HG03571 (cell line): Measurements from ENCODE around the gene CYB5RL.

Experiments used
- ATAC-seq: cut with Tn5 transposase; IDR thresholded peaks from one replicate; pipeline ENCODE4 v1.9.1; 2021; ENCODE audit not compliant: unreplicated experiment

CYB5RL gene

GRCh38 chr1:54160351-54160750, 39.5 kb downstream of the CYB5RL start:
- no peak for ATAC-seq

GRCh38 chr1:54159733-54160316, 40.0 kb downstream of the CYB5RL start:
- ATAC-seq: no peak

DNA sequence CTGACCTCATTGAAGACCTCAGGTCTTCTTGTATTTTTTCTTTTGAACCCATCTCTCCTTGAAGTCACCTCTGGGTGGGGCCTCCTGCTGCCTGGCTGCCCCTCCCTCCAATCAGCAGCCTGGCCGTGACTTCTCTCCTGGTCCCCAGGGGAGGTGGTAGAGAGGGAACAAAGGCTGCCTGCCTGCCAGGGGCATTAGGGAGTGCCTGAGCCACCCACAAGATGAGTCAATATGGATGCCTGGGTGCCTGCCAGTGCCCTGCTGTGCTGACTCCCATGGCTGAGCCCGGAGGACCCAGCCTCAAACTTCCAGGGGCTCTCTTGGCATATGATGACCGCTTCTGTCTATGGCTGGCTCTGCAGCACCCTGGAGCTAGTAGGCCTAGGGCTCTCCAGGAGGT, 41.8 kb downstream of the CYB5RL start:
- ATAC-seq: no peak

DNA sequence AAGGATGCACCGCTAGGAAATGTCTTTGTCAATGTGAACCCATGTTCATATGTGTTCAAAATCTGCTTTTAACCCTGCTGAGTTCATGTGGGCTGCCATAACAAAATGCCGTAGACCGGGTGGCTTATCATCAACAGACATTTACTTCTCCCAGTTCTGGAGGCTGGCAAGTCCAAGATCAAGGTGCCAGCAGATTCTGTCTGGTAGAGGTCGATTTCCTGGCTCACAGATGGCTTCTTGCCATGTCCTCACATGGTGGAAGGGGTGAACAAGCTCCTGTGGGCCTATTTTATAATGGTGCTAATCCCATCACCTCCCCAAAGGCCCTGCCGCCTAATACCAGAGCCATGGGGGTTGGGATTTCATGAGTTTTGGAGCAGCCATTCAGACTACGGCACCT, 42.4 kb downstream of the CYB5RL start:
- ATAC-seq: no peak

GRCh38 chr1:54156986-54157385, 42.8 kb downstream of the CYB5RL start:
- no peak for ATAC-seq

GRCh38 chr1:54156201-54156600, 43.6 kb downstream of the CYB5RL start:
- ATAC-seq: no peak

DNA sequence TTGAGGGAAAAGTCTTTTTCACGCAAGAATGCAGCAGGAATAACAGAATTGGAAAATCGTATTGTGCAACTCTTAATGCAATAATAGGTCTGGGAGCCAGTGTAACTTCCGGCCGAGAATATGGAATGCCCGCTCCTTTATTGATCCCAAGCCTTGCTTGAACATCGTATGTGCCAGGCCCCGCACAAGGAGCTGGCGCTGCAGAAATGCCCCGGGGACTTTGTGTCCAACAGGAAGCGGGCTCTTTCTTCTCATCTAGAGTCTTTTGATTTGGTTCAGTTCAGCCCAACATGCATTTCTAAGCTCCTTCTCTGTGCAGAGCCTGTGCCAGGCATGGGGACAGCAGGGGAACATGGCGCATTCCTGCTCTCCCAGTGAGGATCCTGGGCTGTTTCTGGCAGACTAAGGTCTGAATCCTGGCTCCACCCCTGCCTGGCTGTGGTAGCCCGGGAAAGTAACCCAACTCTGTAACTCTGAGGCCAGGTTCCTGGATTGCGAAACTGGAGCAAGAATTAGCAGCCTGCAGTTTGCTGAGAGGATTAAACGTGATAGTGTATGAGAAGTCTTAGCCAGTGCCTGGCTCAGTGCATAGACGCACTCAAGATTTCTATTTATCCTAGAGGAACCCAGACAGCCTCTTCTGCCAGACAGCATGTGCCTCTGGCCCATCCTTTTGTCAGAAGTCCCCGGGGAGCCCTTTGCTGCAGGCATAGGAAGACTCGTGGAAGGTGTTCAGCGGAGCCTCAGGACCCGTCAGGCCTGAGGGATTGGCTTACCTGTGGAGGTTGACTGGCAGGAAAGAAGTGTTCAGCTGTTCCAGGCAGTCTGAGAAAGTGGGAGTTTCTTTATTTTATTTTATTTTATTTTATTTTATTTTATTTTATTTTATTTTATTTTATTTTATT, 46.0 kb downstream of the CYB5RL start:
- no peak for ATAC-seq

GRCh38 chr1:54152696-54153095, 47.1 kb downstream of the CYB5RL start, which contains the start of gene CDCP2:
TSS of gene CDCP2 (minus strand) at chr1:54153000. CDS start at chr1:54152922, 78 bp downstream.
- ATAC-seq: no peak

GRCh38 chr1:54151013-54151412, 48.8 kb downstream of the CYB5RL start:
- no peak for ATAC-seq
